ENCODE measurements around the gene STING1. TPM values are rescaled to one million over a fixed set of nuclear protein-coding genes. Genes with fewer than 3 reads are reported as not detected.

The STING1 gene
- total and polyA plus RNA-seq, 10 of the 15 experiments (the other 5 are each of a cell fraction or from before 2014, with no cell fraction given): 10.1 to 56.1 (median 41.0) TPM

DNA sequence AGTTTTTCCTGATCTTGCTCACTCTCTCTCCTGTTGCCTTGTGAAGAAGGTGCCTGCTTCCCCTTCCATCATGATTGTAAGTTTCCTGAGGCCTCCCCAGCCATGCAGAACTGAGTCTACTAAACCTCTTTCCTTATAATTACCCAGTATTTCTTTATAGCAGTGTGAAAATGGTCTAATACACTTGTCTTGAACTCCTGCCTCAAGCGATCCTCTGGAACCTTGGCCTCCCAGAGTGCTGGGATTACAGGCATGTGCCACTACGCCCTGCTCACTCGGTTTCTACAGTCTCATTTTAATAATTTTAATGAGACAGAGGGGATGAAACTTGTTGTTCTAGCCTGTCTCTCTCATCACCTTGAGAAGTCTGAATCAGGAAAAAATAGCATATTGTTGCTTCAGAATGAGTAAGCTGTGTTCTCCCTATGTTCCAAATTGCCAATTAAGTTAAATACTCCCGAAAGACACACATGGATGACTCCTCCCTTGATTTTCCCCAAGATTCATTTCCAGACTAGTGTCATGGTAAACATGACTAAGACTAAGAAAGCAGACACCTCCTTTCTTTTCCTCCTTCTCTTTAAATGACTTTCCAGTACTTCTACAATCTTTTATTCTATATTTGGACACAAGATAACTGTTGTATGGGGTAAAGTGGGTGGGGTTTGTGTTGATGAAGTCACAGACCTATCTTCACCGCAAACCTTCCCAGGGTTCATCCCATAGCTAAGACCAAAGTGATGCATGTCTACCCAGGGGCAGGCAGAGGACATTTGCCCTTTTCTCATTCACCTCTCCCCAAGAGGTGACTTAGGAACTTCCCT, 35.4 kb downstream of the STING1 start:
- FAIRE-seq (peak; percentile 27), ATAC-seq (peak; percentile 85), DNase-seq (ENCODE audit: low read depth, low spot score) (peak; percentile 87)
- Histone ChIP-seq H3K36me3 (ENCODE audit: control insufficient read depth in 2 of 2, insufficient read depth in 2 of 2, low read length in 1 of 2) (no peaks in the 10 kb centered on the region), H3K4me2 (ENCODE audit: control insufficient read depth, insufficient read depth) (peak overlapping the region; percentile 39), H3K27me3 (replicated peaks in 1 of 2; ENCODE audit: control insufficient read depth in 2 of 2, insufficient read depth in 2 of 2, low read length in 1 of 2) (no peaks in the 10 kb centered on the region), H3K9ac (ENCODE audit: control insufficient read depth, insufficient read depth, low read length) (peak overlapping the region; percentile 41; the same call in 1 of the 2 replicates), H3K79me2 (ENCODE audit: control insufficient read depth, insufficient read depth, low read length) (no peaks in the 10 kb centered on the region), H3K4me1 (ENCODE audit: control insufficient read depth, insufficient read depth, low read length) (peaks cover 29% of the 10 kb centered on the region), H3K27ac (ENCODE audit: control insufficient read depth, insufficient read depth) (peak overlapping the region; percentile 68), H3K4me3 (no peak overlapping the region), H4K20me1 (ENCODE audit: control insufficient read depth, insufficient read depth) (no peaks in the 10 kb centered on the region), H2AFZ (ENCODE audit: control insufficient read depth, low read depth, low read length) (no peak overlapping the region), H3K9me3 (replicated peaks; ENCODE audit: control insufficient read depth, insufficient read depth, low read length) (no peaks in the 10 kb centered on the region; the same call in 1 of the 3 replicates)
- ChIA-PET CTCF (interaction anchor here (1.0 to 4.3 kb wide), 6 partner anchors 9 to 65 kb away, joined by 3 to 21 read pairs (median 4); partner anchors contain the start of genes DNAJC18, MZB1 and STING1), RAD21 (ENCODE audit: unreplicated experiment) (interaction anchor here (0.7 to 2.5 kb wide), 9 partner anchors 9 to 85 kb away, joined by 3 to 23 read pairs (median 5); partner anchors contain the start of genes DNAJC18 and ECSCR), POLR2A (interaction anchor here (1.2 to 4.5 kb wide), 5 partner anchors 9 to 65 kb away, joined by 3 to 32 read pairs (median 9); partner anchors contain the start of gene DNAJC18), SMC1A (ENCODE audit: uncharacterized antibody, unreplicated experiment) (interaction anchor here (1.1 to 7.7 kb wide), 8 partner anchors 9 to 65 kb away, joined by 4 to 86 read pairs (median 5); partner anchors contain the start of genes DNAJC18 and ECSCR)
- 9% methylated on average over 5 of the region's 5 CpGs for WGBS (ENCODE audit: insufficient coverage, insufficient replicate concordance, low lambda C conversion rate, missing lambda C conversion rate)
- in situ Hi-C loops (cut with MboI) (no loop called here), intact Hi-C loops (cut with micrococcal nuclease; ENCODE audit: unreplicated experiment) (loop anchor here (1.0 to 2.0 kb wide), 2 partner anchors 8 to 42 kb away; partner anchors contain the start of genes DNAJC18 and SPATA24)
- BruUV-seq (replicated peaks): TSS peak; percentile 80
- TF ChIP-seq, protein P1, sequence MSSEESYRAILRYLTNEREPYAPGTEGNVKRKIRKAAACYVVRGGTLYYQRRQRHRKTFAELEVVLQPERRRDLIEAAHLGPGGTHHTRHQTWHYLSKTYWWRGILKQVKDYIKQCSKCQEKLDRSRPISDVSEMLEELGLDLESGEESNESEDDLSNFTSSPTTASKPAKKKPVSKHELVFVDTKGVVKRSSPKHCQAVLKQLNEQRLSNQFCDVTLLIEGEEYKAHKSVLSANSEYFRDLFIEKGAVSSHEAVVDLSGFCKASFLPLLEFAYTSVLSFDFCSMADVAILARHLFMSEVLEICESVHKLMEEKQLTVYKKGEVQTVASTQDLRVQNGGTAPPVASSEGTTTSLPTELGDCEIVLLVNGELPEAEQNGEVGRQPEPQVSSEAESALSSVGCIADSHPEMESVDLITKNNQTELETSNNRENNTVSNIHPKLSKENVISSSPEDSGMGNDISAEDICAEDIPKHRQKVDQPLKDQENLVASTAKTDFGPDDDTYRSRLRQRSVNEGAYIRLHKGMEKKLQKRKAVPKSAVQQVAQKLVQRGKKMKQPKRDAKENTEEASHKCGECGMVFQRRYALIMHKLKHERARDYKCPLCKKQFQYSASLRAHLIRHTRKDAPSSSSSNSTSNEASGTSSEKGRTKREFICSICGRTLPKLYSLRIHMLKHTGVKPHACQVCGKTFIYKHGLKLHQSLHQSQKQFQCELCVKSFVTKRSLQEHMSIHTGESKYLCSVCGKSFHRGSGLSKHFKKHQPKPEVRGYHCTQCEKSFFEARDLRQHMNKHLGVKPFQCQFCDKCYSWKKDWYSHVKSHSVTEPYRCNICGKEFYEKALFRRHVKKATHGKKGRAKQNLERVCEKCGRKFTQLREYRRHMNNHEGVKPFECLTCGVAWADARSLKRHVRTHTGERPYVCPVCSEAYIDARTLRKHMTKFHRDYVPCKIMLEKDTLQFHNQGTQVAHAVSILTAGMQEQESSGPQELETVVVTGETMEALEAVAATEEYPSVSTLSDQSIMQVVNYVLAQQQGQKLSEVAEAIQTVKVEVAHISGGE (CRISPR knock-in tag; IDR thresholded peaks at IDR 0.05): no peak
- no peak for TF ChIP-seq MYC (IDR thresholded peaks at IDR 0.05; ENCODE audit: insufficient read depth, insufficient read length, insufficient replicate concordance, low read length, severe bottlenecking)
- TF ChIP-seq NRF1 (conservative IDR thresholded peaks at IDR 0.05; ENCODE audit: low read depth, low read length): no peak
- TF ChIP-seq, protein P2, sequence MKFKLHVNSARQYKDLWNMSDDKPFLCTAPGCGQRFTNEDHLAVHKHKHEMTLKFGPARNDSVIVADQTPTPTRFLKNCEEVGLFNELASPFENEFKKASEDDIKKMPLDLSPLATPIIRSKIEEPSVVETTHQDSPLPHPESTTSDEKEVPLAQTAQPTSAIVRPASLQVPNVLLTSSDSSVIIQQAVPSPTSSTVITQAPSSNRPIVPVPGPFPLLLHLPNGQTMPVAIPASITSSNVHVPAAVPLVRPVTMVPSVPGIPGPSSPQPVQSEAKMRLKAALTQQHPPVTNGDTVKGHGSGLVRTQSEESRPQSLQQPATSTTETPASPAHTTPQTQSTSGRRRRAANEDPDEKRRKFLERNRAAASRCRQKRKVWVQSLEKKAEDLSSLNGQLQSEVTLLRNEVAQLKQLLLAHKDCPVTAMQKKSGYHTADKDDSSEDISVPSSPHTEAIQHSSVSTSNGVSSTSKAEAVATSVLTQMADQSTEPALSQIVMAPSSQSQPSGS (IDR thresholded peaks at IDR 0.05; ENCODE audit: low read length): peak; percentile 99
- TF ChIP-seq PAX8 (IDR thresholded peaks at IDR 0.05): no peak
- no peak for TF ChIP-seq RBBP5 (conservative IDR thresholded peaks at IDR 0.05)
- peak; percentile 83 for TF ChIP-seq PAX5 (IDR thresholded peaks at IDR 0.05; ENCODE audit: borderline replicate concordance, low read depth, low read length)
- TF ChIP-seq, protein P3, sequence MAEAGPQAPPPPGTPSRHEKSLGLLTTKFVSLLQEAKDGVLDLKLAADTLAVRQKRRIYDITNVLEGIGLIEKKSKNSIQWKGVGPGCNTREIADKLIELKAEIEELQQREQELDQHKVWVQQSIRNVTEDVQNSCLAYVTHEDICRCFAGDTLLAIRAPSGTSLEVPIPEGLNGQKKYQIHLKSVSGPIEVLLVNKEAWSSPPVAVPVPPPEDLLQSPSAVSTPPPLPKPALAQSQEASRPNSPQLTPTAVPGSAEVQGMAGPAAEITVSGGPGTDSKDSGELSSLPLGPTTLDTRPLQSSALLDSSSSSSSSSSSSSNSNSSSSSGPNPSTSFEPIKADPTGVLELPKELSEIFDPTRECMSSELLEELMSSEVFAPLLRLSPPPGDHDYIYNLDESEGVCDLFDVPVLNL (IDR thresholded peaks at IDR 0.05; ENCODE audit: low read depth, low read length): no peak
- TF ChIP-seq, protein P4, sequence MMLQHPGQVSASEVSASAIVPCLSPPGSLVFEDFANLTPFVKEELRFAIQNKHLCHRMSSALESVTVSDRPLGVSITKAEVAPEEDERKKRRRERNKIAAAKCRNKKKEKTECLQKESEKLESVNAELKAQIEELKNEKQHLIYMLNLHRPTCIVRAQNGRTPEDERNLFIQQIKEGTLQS (IDR thresholded peaks at IDR 0.05; ENCODE audit: borderline replicate concordance, extremely low read depth, low read depth, low read length): no peak
- no peak; the same call in 1 of the 2 replicates for TF ChIP-seq GABPA (IDR thresholded peaks at IDR 0.05; ENCODE audit: low read depth)
- peak; percentile 28; the same call in 1 of the 2 replicates for TF ChIP-seq STAT3 (IDR thresholded peaks at IDR 0.05; ENCODE audit: low read depth, low read length)
- TF ChIP-seq FOS (IDR thresholded peaks at IDR 0.05; ENCODE audit: borderline replicate concordance, extremely low read depth, insufficient read length): no peak
- no peak for TF ChIP-seq SREBF2 (IDR thresholded peaks at IDR 0.05; ENCODE audit: low read length)
- TF ChIP-seq, protein P5, sequence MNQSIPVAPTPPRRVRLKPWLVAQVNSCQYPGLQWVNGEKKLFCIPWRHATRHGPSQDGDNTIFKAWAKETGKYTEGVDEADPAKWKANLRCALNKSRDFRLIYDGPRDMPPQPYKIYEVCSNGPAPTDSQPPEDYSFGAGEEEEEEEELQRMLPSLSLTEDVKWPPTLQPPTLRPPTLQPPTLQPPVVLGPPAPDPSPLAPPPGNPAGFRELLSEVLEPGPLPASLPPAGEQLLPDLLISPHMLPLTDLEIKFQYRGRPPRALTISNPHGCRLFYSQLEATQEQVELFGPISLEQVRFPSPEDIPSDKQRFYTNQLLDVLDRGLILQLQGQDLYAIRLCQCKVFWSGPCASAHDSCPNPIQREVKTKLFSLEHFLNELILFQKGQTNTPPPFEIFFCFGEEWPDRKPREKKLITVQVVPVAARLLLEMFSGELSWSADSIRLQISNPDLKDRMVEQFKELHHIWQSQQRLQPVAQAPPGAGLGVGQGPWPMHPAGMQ (IDR thresholded peaks at IDR 0.05; ENCODE audit: borderline replicate concordance): no peak

Measured in GM12878 (cell line).